Mononuclear cell (primary cell): Measurements from ENCODE around the gene DVL1. TPM values are rescaled to one million over a fixed set of nuclear protein-coding genes. Genes with fewer than 3 reads are reported as not detected.
A peak's percentile ranks its signal among the peaks of the same experiment; 100 is the strongest.

Source experiments
- H3K27me3 ChIP-seq: 2 replicates; pipeline ENCODE4 v1.6.0; 2011; ENCODE audit warnings: low read length, control low read depth; ENCODE audit not compliant: insufficient read depth
- H3K4me1 ChIP-seq: 2 replicates; pipeline ENCODE4 v1.5.1; 2011; ENCODE audit warnings: mild to moderate bottlenecking, low read length, control low read depth; ENCODE audit not compliant: insufficient read depth
- H3K4me3 ChIP-seq: 2 replicates; pipeline ENCODE4 v1.5.1; 2011; ENCODE audit warnings: mild to moderate bottlenecking, low read length, moderate library complexity
- H3K9me3 ChIP-seq: 2 replicates; pipeline ENCODE4 v1.5.1; 2011; ENCODE audit warnings: low read depth, mild to moderate bottlenecking, control low read depth, low read length
- total RNA-seq: library from RNA; depleted of rRNA; stranded (reverse); fragments of >200 nt; gene quantifications from one replicate; pipeline ENCODE4 v1.2.3, GENCODE V29; 2012

The DVL1 gene
- total RNA-seq, 1 donor = 17.9 TPM

GRCh38 chr1:1331068-1331965 is 17.9 kb downstream of the DVL1 start, which contains the start of gene TAS1R3:
TAS1R3 (plus strand) TSS chr1:1331280; CDS start chr1:1331346, 66 bp downstream.
- Histone ChIP-seq H3K4me1 (peaks cover under 1% of the 10 kb centered on the region), H3K27me3 (no peaks in the 10 kb centered on the region), H3K9me3 (no peaks in the 10 kb centered on the region), H3K4me3 (no peak within 1 kb of the TSS)

DNA sequence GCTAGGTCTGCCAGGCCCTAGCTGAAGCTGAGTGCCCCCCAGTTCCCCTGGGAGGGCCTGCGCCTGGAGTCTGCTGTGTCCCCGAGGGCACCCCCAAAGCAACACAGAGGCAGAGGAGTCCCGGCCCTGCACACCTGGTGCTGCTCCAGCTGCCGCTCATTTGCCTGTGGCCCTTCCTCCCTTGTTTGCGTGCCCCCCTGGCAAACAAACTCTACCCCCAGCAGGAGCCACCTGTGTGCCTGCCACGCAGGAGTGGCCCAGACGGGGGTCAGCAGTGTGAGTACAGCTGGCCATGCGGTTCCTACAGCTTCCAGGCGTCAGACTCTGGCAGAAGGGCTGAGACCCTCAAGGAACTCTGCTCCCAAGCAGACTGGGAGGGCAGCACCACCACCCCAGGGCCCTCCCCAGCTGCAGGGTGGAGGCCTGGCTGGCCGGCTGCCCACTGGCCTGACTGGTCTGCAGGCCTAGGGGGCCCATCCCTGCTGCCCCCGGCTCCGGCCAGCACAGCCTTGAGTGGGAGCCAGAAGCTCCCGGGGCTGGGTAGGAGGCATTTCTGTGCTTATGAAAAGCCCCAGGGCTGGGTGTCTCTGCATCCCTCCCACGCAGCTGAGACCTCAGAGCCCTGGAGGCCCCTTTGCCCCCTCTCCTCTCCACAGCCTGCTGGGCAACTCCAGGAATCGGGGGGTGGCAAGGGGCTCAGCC is 18.7 kb downstream of the DVL1 start:
- peaks cover 9% of the 10 kb centered on the region for H3K4me1 ChIP-seq

DNA sequence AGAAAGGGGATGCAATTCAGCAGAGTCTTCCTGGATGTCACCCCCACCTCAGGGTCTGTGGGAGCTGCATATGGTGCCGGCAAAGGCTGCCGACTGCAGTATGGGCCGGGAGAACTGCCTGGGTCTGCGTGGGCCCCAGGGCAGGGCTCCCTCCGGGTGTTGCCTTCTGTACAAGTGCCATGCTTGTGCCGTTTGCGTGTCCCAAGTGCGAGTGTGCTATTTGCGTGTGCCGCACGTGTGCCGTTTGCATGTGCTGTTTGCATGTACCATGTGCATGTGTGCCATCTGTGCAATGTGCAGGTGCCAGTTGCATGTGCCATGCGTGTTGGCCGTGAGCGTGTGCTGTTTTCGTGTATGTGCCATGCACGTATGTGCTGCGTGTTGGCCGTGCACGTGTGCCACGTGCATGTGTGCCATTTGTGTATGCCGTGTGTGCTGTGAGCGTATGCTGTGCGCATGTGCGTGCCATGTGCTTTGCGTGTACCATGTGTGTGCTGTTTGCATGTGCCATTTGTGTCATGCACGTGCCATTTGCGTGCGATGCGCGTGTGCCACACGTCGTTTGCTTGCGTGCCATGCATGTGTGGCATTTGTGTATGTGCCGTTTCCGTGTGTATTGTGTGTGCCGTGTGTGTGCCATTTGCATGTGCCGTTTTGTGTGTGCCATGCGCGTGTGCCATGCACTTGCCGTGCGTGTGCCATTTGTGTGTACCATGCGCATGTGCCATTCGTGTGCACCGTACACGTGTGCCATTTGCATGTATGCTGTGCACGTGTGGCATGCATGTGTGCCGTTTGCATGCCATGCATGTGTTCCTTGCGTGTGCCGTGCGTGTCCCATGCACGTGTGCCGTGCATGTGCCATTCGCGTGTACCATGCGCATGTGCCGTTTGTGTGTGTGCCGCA is 19.7 kb downstream of the DVL1 start:
- Histone ChIP-seq H3K9me3 (no peaks in the 10 kb centered on the region), H3K4me1 (peaks cover 15% of the 10 kb centered on the region), H3K4me3 (no peak overlapping the region), H3K27me3 (no peaks in the 10 kb centered on the region)

More for the DNA sequence above, 18.7 kb downstream of the DVL1 start:
- Histone ChIP-seq H3K27me3 (no peaks in the 10 kb centered on the region), H3K9me3 (no peaks in the 10 kb centered on the region), H3K4me3 (no peak overlapping the region)

- Histone ChIP-seq H3K4me3 (no peak overlapping the region), H3K9me3 (no peaks in the 10 kb centered on the region), H3K4me1 (peaks cover 19% of the 10 kb centered on the region), H3K27me3 (no peaks in the 10 kb centered on the region)
Observed at GRCh38 chr1:1328254-1328653, 21.0 kb downstream of the DVL1 start.

GRCh38 chr1:1327291-1327690 is 21.9 kb downstream of the DVL1 start:
- Histone ChIP-seq H3K27me3 (no peaks in the 10 kb centered on the region), H3K4me3 (no peak overlapping the region), H3K4me1 (peaks cover 24% of the 10 kb centered on the region), H3K9me3 (no peaks in the 10 kb centered on the region)

DNA sequence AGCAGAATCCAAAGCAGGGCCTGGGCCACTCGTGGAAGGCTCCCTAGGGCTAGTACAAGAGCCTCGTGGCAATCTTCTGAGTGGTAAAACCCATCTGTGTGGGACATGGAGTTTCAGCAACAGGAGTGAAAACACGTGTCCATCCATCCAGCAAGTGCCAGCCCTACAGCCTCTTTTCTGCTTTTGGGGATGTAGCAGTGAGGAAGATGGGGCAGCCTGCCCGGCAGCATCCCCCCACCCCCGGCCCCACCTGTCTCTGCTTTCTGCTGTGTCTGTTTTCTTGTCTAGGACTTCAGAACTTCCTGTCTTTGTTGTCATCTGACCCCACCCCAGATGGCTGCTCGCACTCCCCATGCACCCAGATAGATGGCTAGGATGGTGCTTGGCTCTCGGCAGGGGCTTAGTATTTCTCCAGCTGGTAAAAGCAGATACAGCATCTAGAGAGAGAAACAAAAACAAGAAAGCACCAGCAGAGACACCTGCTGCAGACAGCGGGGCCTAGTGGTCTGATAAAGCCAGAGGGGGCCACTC is 23.1 kb downstream of the DVL1 start:
- Histone ChIP-seq H3K27me3 (no peaks in the 10 kb centered on the region), H3K4me1 (peaks cover 27% of the 10 kb centered on the region), H3K4me3 (no peak overlapping the region), H3K9me3 (no peaks in the 10 kb centered on the region)

DNA sequence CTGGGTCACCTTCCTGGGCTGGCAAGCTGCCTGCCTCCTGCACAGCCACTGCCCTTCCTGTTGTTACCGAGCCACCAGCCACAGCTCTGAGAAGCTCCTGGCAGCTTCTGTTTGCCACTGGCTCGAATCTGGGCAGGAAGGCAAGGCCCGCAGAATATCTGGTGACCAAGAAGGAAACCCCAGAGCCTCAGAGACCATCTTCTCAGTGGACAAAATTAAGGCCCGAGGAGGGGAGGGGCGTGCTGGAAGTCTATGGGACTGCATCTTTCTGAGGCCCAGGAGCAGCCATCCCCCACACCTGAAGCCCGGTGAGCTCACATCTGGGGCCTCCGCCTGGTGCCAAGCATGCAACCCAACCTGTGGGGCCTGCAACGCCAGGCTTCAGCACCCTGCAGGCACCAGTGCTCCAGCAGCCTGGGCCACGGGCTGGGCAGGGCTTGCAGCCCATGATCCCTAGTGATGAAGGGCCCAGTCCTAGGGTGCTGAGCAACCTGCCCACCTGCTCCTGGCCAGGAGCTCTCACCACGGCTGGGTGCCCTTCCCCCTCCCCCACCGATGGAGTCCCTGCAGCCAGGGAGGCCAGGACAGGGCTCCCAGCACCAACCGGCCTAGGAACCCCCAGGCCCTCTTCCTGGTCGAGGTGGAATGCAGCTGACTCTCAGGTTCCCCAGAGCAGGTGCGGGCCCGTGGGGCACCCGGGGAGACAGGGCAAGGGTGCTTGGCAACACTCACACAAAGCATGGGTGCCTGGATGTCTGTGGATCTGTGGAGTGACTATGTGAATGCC is 23.7 kb downstream of the DVL1 start:
- Histone ChIP-seq H3K27me3 (no peaks in the 10 kb centered on the region), H3K4me1 (peaks cover 27% of the 10 kb centered on the region), H3K4me3 (peak overlapping the region; percentile 74)

GRCh38 chr1:1324524-1325287 is 24.5 kb downstream of the DVL1 start, which contains the start of the genes CPTP and INTS11:
CPTP (plus strand) TSS chr1:1324802; CDS start chr1:1326911, 2,109 bp downstream.
INTS11 (minus strand) TSS chr1:1324660; CDS start chr1:1324608, 52 bp downstream.
- no peaks in the 10 kb centered on the region for H3K9me3 ChIP-seq
- H3K27me3 ChIP-seq = no peaks in the 10 kb centered on the region
- H3K4me3 ChIP-seq = peak within 1 kb of the TSS; percentile 74
- peaks cover 27% of the 10 kb centered on the region for H3K4me1 ChIP-seq

More for the DNA sequence above, 23.7 kb downstream of the DVL1 start:
- no peaks in the 10 kb centered on the region for H3K9me3 ChIP-seq

DNA sequence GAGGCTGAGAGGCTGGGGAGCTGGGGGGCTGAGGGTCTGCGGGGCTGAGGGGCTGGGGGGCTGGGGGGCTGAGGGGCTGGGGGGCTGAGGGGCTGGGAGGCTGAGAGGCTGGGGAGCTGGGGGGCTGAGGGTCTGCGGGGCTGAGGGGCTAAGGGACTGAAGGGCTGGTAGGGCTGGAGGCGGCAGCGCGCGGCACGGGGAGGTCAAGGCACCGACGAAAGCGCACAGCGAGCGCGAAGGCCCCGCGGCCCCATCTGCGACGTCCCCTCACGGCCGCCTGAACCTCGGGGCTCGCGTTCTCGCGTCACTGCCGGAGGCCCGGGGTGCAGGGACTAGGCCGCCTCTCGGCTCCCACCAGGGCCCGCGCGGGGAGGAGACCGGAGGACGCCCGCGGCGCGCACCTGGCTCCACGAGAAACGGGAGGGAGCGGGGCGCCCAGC is 25.1 kb downstream of the DVL1 start:
- Histone ChIP-seq H3K9me3 (no peaks in the 10 kb centered on the region), H3K27me3 (no peaks in the 10 kb centered on the region), H3K4me3 (peak overlapping the region; percentile 74), H3K4me1 (peaks cover 27% of the 10 kb centered on the region)

GRCh38 chr1:1322952-1323351 is 26.3 kb downstream of the DVL1 start:
- H3K4me1 ChIP-seq = peaks cover 27% of the 10 kb centered on the region
- H3K9me3 ChIP-seq = no peaks in the 10 kb centered on the region
- H3K27me3 ChIP-seq = no peaks in the 10 kb centered on the region
- no peak overlapping the region for H3K4me3 ChIP-seq

- H3K9me3 ChIP-seq = no peaks in the 10 kb centered on the region
- H3K4me1 ChIP-seq = peaks cover 27% of the 10 kb centered on the region
- no peaks in the 10 kb centered on the region for H3K27me3 ChIP-seq
- H3K4me3 ChIP-seq = no peak overlapping the region
Observed at GRCh38 chr1:1322418-1322817, 26.8 kb downstream of the DVL1 start.

DNA sequence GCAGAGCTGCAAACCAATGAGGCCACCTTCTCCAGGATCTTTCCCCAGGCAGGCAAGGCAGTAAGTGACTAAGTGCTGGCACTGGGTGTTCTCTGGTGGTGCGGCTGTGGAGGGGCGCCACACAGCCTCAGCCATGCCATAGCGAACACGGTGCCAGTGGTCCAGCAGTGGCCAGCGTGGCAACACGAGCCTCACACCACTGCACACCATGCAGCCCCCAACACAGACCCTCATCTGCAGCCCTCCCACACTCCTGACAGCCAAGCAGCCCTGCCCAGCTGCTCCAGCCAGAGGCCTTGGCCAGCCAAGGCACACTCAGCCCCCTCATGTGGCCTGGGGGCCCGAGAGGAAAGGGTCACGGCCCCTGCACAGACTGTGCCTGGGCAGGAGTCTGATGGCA is 27.7 kb downstream of the DVL1 start:
- Histone ChIP-seq H3K4me3 (no peak overlapping the region), H3K9me3 (no peaks in the 10 kb centered on the region), H3K4me1 (peaks cover 27% of the 10 kb centered on the region), H3K27me3 (no peaks in the 10 kb centered on the region)
